Astrocyte (in vitro differentiated cells and primary cell): Measurements from ENCODE around the gene GPATCH1. TPM values are rescaled to one million over a fixed set of nuclear protein-coding genes. Genes with fewer than 3 reads are reported as not detected.
A peak's percentile ranks its signal among the peaks of the same experiment; 100 is the strongest.

ENCODE experiments used
- DNase-seq: peaks from one replicate; pipeline ENCODE4 v3.0.0-alpha.2; 2010; ENCODE audit warnings: low read depth
- FAIRE-seq: peaks from 2 replicates; lab custom pipeline; 2011; peaks lifted over from hg19 to GRCh38; lab: Jason Lieb, UNC
- H2AFZ ChIP-seq: 2 replicates; pipeline ENCODE4 v1.6.0; 2012; ENCODE audit warnings: low read depth, low read length, inconsistent platforms
- H3K27ac ChIP-seq: 2 replicates; pipeline ENCODE4 v1.5.1; 2011; ENCODE audit warnings: low read depth, low read length, inconsistent platforms
- H3K27me3 ChIP-seq: 2 replicates; pipeline ENCODE4 v1.6.0; 2011; ENCODE audit warnings: low read length, inconsistent platforms; ENCODE audit not compliant: insufficient read depth
- H3K36me3 ChIP-seq: 2 replicates; pipeline ENCODE4 v1.5.1; 2011; ENCODE audit warnings: low read length, inconsistent platforms; ENCODE audit not compliant: insufficient read depth
- H3K4me1 ChIP-seq: 2 replicates; pipeline ENCODE4 v1.5.1; 2011; ENCODE audit warnings: low read length, inconsistent platforms; ENCODE audit not compliant: insufficient read depth
- H3K4me2 ChIP-seq: 2 replicates; pipeline ENCODE4 v1.6.0; 2012; ENCODE audit warnings: low read length, inconsistent platforms
- H3K4me3 ChIP-seq: 2 replicates; pipeline ENCODE4 v1.5.1; 2011; ENCODE audit warnings: low read depth, mild to moderate bottlenecking, low read length, inconsistent platforms; ENCODE audit not compliant: insufficient read depth
- H3K79me2 ChIP-seq: 2 replicates; pipeline ENCODE4 v1.6.0; 2012; ENCODE audit warnings: mild to moderate bottlenecking, low read length, inconsistent platforms; ENCODE audit not compliant: insufficient read depth
- H3K9ac ChIP-seq: 2 replicates; pipeline ENCODE4 v1.6.0; 2012; ENCODE audit warnings: mild to moderate bottlenecking, low read length, inconsistent platforms
- H3K9me3 ChIP-seq: 2 replicates; pipeline ENCODE4 v1.5.1; 2012; ENCODE audit warnings: low read depth, mild to moderate bottlenecking, low read length, inconsistent platforms; ENCODE audit not compliant: insufficient read depth
- H4K20me1 ChIP-seq: 2 replicates; pipeline ENCODE4 v1.6.0; 2012; ENCODE audit warnings: low read length, inconsistent platforms; ENCODE audit not compliant: insufficient read depth
- H3K27ac Mint-ChIP-seq: one replicate; pipeline ENCODE4 v1.8.0; 2021; ENCODE audit warnings: mild to moderate bottlenecking, mixed read lengths; ENCODE audit not compliant: unreplicated experiment
- H3K27me3 Mint-ChIP-seq: one replicate; pipeline ENCODE4 v1.8.0; 2021; ENCODE audit warnings: low read depth, mixed read lengths; ENCODE audit not compliant: unreplicated experiment
- H3K36me3 Mint-ChIP-seq: one replicate; pipeline ENCODE4 v1.8.0; 2021; ENCODE audit warnings: low read depth, mixed read lengths; ENCODE audit not compliant: unreplicated experiment
- H3K4me1 Mint-ChIP-seq: one replicate; pipeline ENCODE4 v1.8.0; 2021; ENCODE audit warnings: low read depth, mixed read lengths; ENCODE audit not compliant: unreplicated experiment
- H3K4me3 Mint-ChIP-seq: one replicate; pipeline ENCODE4 v1.8.0; 2021; ENCODE audit warnings: mild to moderate bottlenecking, moderate library complexity, mixed read lengths; ENCODE audit not compliant: unreplicated experiment
- H3K9me3 Mint-ChIP-seq: one replicate; pipeline ENCODE4 v1.8.0; 2021; ENCODE audit warnings: mild to moderate bottlenecking, mixed read lengths; ENCODE audit not compliant: unreplicated experiment
- CTCF ChIP-seq: IDR thresholded peaks from 2 replicates; pipeline ENCODE4 v1.5.1; 2011; ENCODE audit warnings: low read depth, mild to moderate bottlenecking, inconsistent platforms, low read length, moderate library complexity; ENCODE audit not compliant: insufficient read depth
- EZH2 ChIP-seq: IDR thresholded peaks from 2 replicates; pipeline ENCODE4 v1.6.1; 2012; ENCODE audit warnings: mild to moderate bottlenecking, low read length, inconsistent platforms; ENCODE audit not compliant: insufficient read depth
- total RNA-seq: library from RNA; stranded (reverse); gene quantifications from 2 replicates; pipeline ENCODE4 v1.2.1, GENCODE V29; 2021

Gene GPATCH1
- total RNA-seq, 1 donor from 2014 or later: 6.1 TPM

- FAIRE-seq: no peak
- H3K4me3 ChIP-seq: no peak overlapping the region
Observed at GRCh38 chr19:33071887-33072286, 9.1 kb upstream of the GPATCH1 start.

GRCh38 chr19:33075519-33075918 is 5.5 kb upstream of the GPATCH1 start:
- H2AFZ ChIP-seq: no peak overlapping the region
- H3K27ac Mint-ChIP-seq: no peak overlapping the region
- no peaks in the 10 kb centered on the region for H3K9me3 ChIP-seq
- H4K20me1 ChIP-seq: no peaks in the 10 kb centered on the region
- H3K79me2 ChIP-seq: no peaks in the 10 kb centered on the region
- FAIRE-seq: no peak
- H3K9ac ChIP-seq: no peak overlapping the region
- H3K27me3 ChIP-seq: no peaks in the 10 kb centered on the region
- no peak overlapping the region for H3K4me3 ChIP-seq
- H3K27me3 Mint-ChIP-seq: peaks cover 2% of the 10 kb centered on the region
- H3K4me1 Mint-ChIP-seq: peaks cover 11% of the 10 kb centered on the region
- TF ChIP-seq CTCF (no peak), EZH2 (no peak)
- no peaks in the 10 kb centered on the region for H3K9me3 Mint-ChIP-seq
- H3K36me3 Mint-ChIP-seq: no peaks in the 10 kb centered on the region
- DNase-seq: no peak
- peaks cover 15% of the 10 kb centered on the region for H3K4me1 ChIP-seq
- H3K4me2 ChIP-seq: no peak overlapping the region
- no peak overlapping the region for H3K4me3 Mint-ChIP-seq
- no peaks in the 10 kb centered on the region for H3K36me3 ChIP-seq
- no peak overlapping the region for H3K27ac ChIP-seq

More at GRCh38 chr19:33071887-33072286, 9.1 kb upstream of the GPATCH1 start:
- H2AFZ ChIP-seq: no peak overlapping the region
- no peak overlapping the region for H3K27ac ChIP-seq
- no peaks in the 10 kb centered on the region for H3K9me3 ChIP-seq
- Mint-ChIP-seq H3K9me3 (no peaks in the 10 kb centered on the region), H3K4me1 (peaks cover 3% of the 10 kb centered on the region), H3K27me3 (peaks cover 2% of the 10 kb centered on the region), H3K4me3 (no peak overlapping the region), H3K27ac (no peak overlapping the region), H3K36me3 (no peaks in the 10 kb centered on the region)
- H4K20me1 ChIP-seq: no peaks in the 10 kb centered on the region
- DNase-seq: peak; percentile 32
- no peak overlapping the region for H3K4me2 ChIP-seq
- no peaks in the 10 kb centered on the region for H3K36me3 ChIP-seq
- no peaks in the 10 kb centered on the region for H3K79me2 ChIP-seq
- H3K4me1 ChIP-seq: peaks cover 6% of the 10 kb centered on the region
- no peak for TF ChIP-seq CTCF
- no peak for TF ChIP-seq EZH2
- H3K27me3 ChIP-seq: no peaks in the 10 kb centered on the region
- no peak overlapping the region for H3K9ac ChIP-seq

GRCh38 chr19:33085570-33086128 is 4.7 kb downstream of the GPATCH1 start:
- H3K27ac ChIP-seq: no peak overlapping the region
- Mint-ChIP-seq H3K36me3 (peaks cover 3% of the 10 kb centered on the region), H3K4me3 (no peak overlapping the region), H3K27me3 (no peaks in the 10 kb centered on the region), H3K4me1 (peaks cover 6% of the 10 kb centered on the region), H3K9me3 (no peaks in the 10 kb centered on the region), H3K27ac (no peak overlapping the region)
- H3K4me2 ChIP-seq: no peak overlapping the region
- H4K20me1 ChIP-seq: no peaks in the 10 kb centered on the region
- peaks cover 17% of the 10 kb centered on the region for H3K79me2 ChIP-seq
- no peak overlapping the region for H3K9ac ChIP-seq
- peaks cover 3% of the 10 kb centered on the region for H3K36me3 ChIP-seq
- DNase-seq (no peak), FAIRE-seq (no peak)
- no peaks in the 10 kb centered on the region for H3K27me3 ChIP-seq
- peaks cover 7% of the 10 kb centered on the region for H3K4me1 ChIP-seq
- H3K4me3 ChIP-seq: no peak overlapping the region
- no peaks in the 10 kb centered on the region for H3K9me3 ChIP-seq
- TF ChIP-seq CTCF: no peak
- TF ChIP-seq EZH2: no peak
- no peak overlapping the region for H2AFZ ChIP-seq
